Activated naive CD4-positive, alpha-beta T cell treated with anti-CD3 and anti-CD28 coated beads for 36 hours (primary cell): ENCODE data around the gene TSPAN32. TPM values are rescaled to one million over a fixed set of nuclear protein-coding genes. Genes with fewer than 3 reads are reported as not detected.

Experiments
- CTCF ChIA-PET: fragments of 350-600 bp; sonication (Branson Sonifier 250); formaldehyde crosslinking; loops from one replicate; lab custom pipeline; 2021; ENCODE audit warnings: antibody characterized with exemption; lab: Charles Lee
- DNase-seq: peaks from one replicate; pipeline ENCODE4 v3.0.0-alpha.2; 2020
- H3K27ac Mint-ChIP-seq: one replicate; pipeline ENCODE4 v1.8.0; 2021; ENCODE audit warnings: mild to moderate bottlenecking, mixed read lengths
- H3K27me3 Mint-ChIP-seq: one replicate; pipeline ENCODE4 v1.8.0; 2021; ENCODE audit warnings: low read depth, mixed read lengths
- H3K36me3 Mint-ChIP-seq: one replicate; pipeline ENCODE4 v1.8.0; 2021; ENCODE audit warnings: low read depth, mixed read lengths
- H3K4me1 Mint-ChIP-seq: one replicate; pipeline ENCODE4 v1.8.0; 2021; ENCODE audit warnings: low read depth, mixed read lengths
- H3K4me3 Mint-ChIP-seq: one replicate; pipeline ENCODE4 v1.8.0; 2021; ENCODE audit warnings: mild to moderate bottlenecking, moderate library complexity, mixed read lengths
- H3K9me3 Mint-ChIP-seq: one replicate; pipeline ENCODE4 v1.8.0; 2021; ENCODE audit warnings: mixed read lengths
- intact Hi-C: fragments of 100-400 bp; cut with micrococcal nuclease; formaldehyde crosslinking; loops from one replicate; pipeline ENCODE4 v1.15.1; 2023
- total RNA-seq, 2 experiments: library from RNA; stranded (reverse); gene quantifications; one replicate each; pipeline ENCODE4 v1.2.3, GENCODE V29; 2021

The TSPAN32 gene
- total RNA-seq, 2 experiments from 2014 or later = 5.0 to 5.3 TPM

DNA sequence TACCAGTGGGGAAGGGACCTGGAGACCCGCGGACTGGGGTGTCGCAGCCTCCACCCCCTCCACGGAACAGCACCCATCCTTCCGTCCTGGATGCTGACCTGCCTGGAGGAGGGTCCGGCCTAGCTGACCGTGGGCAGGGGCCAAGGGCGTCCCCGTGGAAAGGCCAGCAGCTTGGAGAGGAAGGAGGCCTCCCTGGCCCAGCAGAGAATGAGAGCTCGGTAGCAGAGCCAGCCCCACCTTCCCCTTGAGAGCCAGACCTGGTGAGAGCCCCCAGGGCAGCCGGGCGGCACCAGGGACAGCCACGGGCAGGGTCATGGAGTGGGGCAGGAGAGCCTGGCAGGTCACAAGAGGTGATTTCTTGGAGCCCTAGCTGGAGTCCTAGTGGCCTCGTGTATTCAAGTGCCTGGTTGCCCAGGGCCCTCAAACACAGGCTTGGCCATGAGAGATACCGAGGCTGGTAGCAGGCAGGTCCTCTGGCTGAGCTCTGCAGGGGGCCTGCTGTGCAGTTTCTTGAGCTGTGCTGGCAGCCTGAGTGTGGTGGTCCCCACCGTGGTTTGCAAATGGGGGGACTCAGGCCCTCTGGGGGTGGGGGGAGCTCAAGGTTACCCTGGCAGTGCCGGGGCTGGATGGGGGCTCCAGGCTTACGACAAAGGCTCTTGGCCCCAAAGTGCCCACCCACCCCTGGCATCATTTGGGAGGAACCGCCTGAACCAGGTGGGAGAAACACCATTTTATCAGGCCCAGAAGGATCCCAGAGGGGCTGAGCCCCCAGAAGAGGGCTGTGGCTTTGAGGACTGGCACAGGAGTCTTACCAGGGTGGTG is 7.6 kb downstream of the TSPAN32 start:
- Mint-ChIP-seq H3K36me3 (no peaks in the 10 kb centered on the region), H3K27me3 (no peaks in the 10 kb centered on the region), H3K9me3 (no peaks in the 10 kb centered on the region), H3K27ac (no peak overlapping the region), H3K4me1 (peaks cover 21% of the 10 kb centered on the region), H3K4me3 (no peak overlapping the region)
- CTCF ChIA-PET = interaction anchor here (1.2 to 2.4 kb wide), 2 partner anchors 111 to 114 kb away, joined by 3 to 7 read pairs; no protein-coding TSS in a partner anchor
- intact Hi-C loops = no loop called here
- no peak for DNase-seq

DNA sequence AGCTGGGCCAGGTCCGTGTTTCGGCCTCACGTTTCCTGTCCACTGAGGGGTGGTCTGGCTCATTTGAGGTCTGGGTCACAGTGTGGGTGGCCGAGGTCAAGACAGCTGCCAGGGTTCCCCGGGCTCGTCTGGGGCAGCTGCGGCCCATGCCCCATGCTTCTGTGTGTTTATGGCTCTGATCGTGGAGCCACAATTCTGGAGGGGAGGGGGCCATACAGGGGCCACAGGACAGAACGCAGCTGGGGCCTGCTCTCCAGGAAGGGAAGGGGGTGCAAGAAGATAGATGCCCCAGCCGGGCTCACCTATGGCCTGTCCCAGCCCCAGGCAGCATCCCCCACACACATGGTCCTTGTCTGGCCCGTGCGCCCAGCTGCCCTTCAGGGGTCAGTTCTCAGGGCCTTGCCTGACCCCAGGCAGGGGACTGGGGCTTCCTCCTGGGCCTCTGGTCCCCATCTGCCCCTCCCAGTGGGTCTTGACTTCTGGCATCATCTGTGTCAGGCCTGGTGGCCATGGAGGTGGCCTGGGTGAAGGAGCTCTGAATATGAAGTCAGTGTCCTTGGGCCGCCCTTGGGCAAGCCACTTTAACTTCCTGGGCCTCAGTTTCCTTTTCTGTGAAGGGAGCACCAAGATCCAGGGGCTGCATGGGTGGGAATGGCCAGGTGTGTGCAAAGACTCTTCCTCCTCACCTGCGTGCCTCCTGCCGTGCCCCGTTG is 8.4 kb downstream of the TSPAN32 start:
- Mint-ChIP-seq H3K4me3 (no peak overlapping the region), H3K36me3 (no peaks in the 10 kb centered on the region), H3K4me1 (peaks cover 16% of the 10 kb centered on the region), H3K27ac (no peak overlapping the region), H3K9me3 (no peaks in the 10 kb centered on the region), H3K27me3 (no peaks in the 10 kb centered on the region)
- no peak for DNase-seq
- intact Hi-C loops = no loop called here
- CTCF ChIA-PET = interaction anchor here (1.2 to 2.4 kb wide), 2 partner anchors 110 to 115 kb away, joined by 3 to 7 read pairs; no protein-coding TSS in a partner anchor

DNA sequence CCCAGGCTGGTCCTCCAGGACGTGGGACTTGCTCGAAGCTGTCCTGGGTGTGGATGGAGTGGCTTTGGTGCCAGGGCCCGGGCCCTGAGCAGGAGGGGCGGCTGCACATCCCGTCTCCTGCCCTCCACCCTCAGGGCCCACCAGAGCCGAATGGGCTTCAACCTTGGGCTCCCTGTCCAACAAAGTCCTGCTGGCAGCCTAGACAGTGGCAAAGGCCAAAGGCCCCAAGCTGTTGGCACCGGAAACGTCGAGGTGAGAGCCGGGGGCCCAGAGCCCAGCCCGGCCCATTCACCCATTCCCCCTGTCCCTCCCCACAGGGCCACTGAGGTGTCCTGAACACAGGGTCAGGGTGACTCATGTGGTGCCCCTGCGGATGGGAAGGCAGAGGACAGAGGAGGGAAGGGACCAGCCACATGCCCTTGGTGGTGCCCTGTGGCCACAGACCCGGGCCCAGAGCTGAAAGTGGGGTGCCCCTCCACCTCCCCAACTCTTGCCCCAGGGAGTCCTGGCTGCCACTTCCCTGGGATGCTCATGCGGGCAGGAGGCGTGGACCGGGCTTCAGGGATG is 9.1 kb downstream of the TSPAN32 start:
- CTCF ChIA-PET = interaction anchor here (1.2 to 2.4 kb wide), 2 partner anchors 110 to 116 kb away, joined by 3 to 7 read pairs; no protein-coding TSS in a partner anchor
- H3K27me3 Mint-ChIP-seq = no peaks in the 10 kb centered on the region
- H3K4me3 Mint-ChIP-seq = no peak overlapping the region
- H3K27ac Mint-ChIP-seq = no peak overlapping the region
- H3K36me3 Mint-ChIP-seq = no peaks in the 10 kb centered on the region
- peaks cover 11% of the 10 kb centered on the region for H3K4me1 Mint-ChIP-seq
- H3K9me3 Mint-ChIP-seq = no peaks in the 10 kb centered on the region
- DNase-seq = no peak
- intact Hi-C loops = no loop called here

DNA sequence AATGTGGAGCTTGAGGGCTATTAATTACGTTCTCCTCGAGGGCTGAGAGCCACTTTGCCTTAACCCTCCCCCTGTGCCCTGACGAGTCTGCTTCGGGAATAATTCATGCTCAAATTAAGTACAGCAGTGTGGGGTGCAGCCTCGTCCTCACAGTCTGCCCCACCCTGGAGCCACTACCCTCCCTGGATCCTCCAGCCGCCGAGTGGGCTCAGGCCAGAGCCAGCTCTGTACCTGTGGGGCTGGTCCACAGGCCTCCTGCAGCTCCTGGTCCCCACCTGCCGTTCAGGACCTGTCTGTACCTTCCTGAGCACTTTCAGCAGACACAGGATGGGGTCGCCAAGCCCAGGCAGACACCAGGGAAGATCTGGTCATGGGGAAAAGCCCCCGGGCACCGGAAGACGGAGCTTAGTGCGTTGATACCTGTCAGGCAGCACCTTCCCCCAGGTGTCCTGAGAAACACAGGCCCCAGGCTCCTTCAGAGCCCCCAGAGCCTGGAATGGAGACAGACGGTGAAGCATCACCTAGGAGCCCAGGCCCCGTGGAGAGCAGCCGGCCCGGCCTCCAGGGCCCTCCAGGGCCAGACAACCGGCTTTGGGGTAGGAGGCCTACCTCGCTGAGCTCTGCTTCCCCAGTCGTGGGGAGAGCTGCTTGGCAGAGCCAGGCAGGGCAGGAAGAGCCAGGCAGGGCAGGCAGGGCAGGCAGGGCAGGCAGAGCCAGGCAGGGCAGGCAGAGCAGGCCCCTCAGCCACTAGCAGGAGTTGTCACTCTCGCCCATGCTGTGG is 9.7 kb downstream of the TSPAN32 start:
- no peaks in the 10 kb centered on the region for H3K27me3 Mint-ChIP-seq
- intact Hi-C loops = no loop called here
- H3K4me1 Mint-ChIP-seq = peaks cover 4% of the 10 kb centered on the region
- H3K4me3 Mint-ChIP-seq = no peak overlapping the region
- no peak for DNase-seq
- H3K9me3 Mint-ChIP-seq = no peaks in the 10 kb centered on the region
- CTCF ChIA-PET = interaction anchor here (2.4 kb wide), 1 partner anchor 109 kb away, joined by 7 read pairs; no protein-coding TSS in a partner anchor
- H3K36me3 Mint-ChIP-seq = no peaks in the 10 kb centered on the region
- H3K27ac Mint-ChIP-seq = no peak overlapping the region

DNA sequence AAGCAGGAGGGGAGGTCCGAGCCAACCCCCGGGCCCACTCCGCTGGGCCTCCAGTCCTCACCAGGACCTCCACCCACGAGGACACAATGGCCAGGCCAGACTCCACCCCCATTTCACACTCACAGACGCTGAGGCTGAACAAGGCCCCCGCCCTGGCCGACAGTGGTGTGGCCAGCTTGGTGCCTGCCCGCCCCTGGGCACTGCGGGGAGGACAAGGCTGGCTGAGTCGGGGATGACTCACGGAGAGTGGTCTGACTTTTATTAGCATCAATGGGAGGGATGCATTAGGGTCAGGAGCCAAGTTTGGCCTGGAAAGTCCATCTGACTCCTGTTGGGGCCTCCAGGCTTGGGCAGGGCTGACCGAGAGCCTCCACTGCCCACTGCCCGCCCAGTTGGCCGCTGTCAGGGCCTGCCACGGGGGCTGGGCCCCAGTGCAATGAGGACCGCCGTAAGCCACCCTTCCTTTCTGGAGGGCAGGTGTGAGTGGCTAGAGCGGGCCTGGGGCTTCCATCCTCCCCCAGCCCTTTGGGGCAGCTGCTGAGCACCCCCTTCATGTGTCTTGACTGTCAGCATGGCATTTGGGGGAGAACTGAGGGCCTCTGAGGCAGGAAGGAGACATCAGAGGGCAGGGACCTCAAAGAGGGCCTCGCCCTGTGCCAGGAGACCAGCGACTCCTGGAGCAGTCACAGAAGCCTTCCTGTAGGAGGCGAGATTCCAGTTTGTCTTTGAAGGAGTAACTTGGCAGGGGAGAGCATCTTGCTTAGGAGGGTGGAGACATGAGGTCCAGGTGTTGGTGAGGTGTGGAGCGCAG is 10.6 kb downstream of the TSPAN32 start:
- H3K27me3 Mint-ChIP-seq = no peaks in the 10 kb centered on the region
- H3K4me3 Mint-ChIP-seq = no peak overlapping the region
- no peak overlapping the region for H3K27ac Mint-ChIP-seq
- H3K36me3 Mint-ChIP-seq = no peaks in the 10 kb centered on the region
- peaks cover 3% of the 10 kb centered on the region for H3K4me1 Mint-ChIP-seq
- intact Hi-C loops = no loop called here
- no peaks in the 10 kb centered on the region for H3K9me3 Mint-ChIP-seq
- no peak for DNase-seq
- CTCF ChIA-PET = interaction anchor here (1.6 kb wide), 1 partner anchor 8 kb away, joined by 6 read pairs; no protein-coding TSS in a partner anchor

DNA sequence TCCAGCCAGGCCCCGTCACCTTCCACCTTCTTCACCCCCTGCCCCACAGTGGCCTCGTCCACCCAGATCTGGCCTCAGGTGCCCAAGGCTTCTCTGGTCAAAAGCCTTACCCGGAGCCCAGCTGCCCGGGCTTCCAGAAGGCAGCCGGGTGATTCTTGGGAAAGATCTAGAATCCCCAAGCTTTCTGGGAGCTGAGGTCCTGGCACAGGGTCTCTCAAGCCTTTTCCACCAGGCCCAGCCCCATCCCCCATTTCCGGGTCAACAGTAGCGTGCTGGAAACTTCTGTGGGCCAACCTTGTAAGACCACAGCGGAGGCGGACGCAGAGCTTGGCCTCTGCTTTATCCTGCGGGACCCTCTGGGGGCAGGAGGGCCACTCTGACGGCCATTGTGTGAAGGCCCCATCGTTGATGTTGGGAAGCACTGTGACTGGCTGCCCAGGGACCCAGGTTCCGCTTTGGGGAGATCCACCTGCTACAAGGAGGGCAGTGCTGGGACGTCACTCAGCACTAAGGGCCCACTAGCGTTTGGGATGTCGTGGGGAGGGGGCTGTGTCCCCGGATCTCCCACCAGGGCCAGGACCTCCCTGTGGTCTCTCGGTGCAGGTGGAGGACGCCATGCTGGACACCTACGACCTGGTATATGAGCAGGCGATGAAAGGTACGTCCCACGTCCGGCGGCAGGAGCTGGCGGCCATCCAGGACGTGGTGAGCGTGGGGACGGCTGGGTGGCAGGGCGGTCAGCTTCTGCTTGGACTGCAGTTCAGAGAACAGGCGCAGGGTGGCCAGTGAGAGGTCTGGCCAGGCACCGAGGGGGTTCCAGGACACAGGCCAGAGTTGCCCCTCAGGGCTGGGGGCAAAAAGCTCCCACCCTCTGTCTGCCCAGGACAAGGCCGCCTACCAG is 11.5 kb downstream of the TSPAN32 start:
- intact Hi-C loops = no loop called here
- H3K9me3 Mint-ChIP-seq = no peaks in the 10 kb centered on the region
- DNase-seq = no peak
- no peaks in the 10 kb centered on the region for H3K27me3 Mint-ChIP-seq
- no peaks in the 10 kb centered on the region for H3K4me1 Mint-ChIP-seq
- H3K27ac Mint-ChIP-seq = no peak overlapping the region
- H3K4me3 Mint-ChIP-seq = no peak overlapping the region
- CTCF ChIA-PET = interaction anchor here (0.8 to 1.6 kb wide), 2 partner anchors 9 to 107 kb away, joined by 3 to 6 read pairs; no protein-coding TSS in a partner anchor
- no peaks in the 10 kb centered on the region for H3K36me3 Mint-ChIP-seq

DNA sequence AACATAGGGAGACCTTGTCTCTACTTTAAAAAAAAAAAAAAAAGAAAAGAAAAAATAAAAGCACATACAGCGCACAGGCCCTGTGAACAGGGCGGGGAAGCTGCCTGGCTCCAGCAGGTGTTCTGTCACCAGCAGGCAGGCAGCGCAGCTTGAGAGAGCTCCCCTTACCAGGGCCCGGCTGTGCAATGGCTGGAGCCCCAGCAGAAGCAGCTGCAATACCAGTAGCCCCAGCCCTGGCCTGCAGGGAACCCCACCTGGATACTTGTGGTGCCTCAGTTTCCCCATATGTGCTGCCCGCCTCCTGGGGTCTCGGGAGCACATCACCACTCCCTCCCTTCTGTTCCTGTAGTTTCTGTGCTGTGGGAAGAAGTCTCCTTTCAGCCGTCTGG is 12.3 kb downstream of the TSPAN32 start:
- Mint-ChIP-seq H3K4me1 (no peaks in the 10 kb centered on the region), H3K36me3 (no peaks in the 10 kb centered on the region), H3K4me3 (no peak overlapping the region), H3K9me3 (no peaks in the 10 kb centered on the region), H3K27ac (no peak overlapping the region), H3K27me3 (no peaks in the 10 kb centered on the region)
- no peak for DNase-seq
- intact Hi-C loops = no loop called here
- CTCF ChIA-PET = interaction anchor here (0.8 to 1.6 kb wide), 3 partner anchors 9 to 106 kb away, joined by 3 to 6 read pairs (median 5); no protein-coding TSS in a partner anchor

DNA sequence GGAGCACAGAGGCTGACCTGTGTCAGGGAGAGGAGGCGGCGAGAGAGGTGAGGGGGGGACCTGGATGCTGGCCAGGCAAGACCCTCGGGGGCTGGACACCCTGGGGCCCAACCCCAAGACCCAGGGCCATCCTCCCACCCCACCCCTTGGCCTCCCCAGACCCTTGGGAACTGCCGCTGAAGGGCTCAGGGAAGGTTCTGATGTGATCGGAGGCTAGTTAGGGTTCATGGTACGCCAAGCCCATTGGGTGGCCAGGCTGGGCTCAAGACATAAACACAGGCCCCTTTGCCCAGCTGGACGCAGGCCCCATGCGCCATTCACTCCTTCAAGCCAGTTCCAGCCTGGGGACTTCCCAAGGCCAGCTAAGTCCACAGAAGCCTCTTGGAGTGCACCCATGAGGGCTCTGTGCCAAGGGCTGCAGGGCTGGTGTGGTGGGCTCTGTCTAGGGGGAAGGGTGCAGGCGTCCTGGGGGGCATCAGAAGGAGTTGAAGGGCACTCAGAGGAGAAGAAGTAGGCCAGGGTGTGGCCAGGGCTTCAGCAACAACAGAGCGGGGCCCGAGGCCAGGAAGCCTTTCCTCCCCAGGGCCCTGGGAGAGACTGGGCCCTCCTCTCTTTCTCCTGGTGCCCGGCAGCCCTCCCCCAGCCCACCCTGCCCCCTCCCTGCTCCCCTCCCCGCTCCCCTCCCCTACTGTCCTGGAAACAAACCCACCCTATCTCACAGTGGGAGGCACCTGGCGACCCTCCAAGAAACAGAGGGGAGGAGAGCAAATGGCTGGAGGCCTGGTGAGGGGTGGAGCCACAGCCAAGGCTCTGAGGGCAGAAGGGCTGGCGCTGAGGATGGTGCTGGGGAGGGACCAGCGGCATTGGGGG is 12.9 kb downstream of the TSPAN32 start:
- no peaks in the 10 kb centered on the region for H3K4me1 Mint-ChIP-seq
- CTCF ChIA-PET = interaction anchor here (0.9 kb wide), 1 partner anchor 9 kb away, joined by 5 read pairs; no protein-coding TSS in a partner anchor
- intact Hi-C loops = no loop called here
- H3K36me3 Mint-ChIP-seq = no peaks in the 10 kb centered on the region
- H3K9me3 Mint-ChIP-seq = no peaks in the 10 kb centered on the region
- no peak overlapping the region for H3K27ac Mint-ChIP-seq
- no peak for DNase-seq
- no peak overlapping the region for H3K4me3 Mint-ChIP-seq
- H3K27me3 Mint-ChIP-seq = no peaks in the 10 kb centered on the region

DNA sequence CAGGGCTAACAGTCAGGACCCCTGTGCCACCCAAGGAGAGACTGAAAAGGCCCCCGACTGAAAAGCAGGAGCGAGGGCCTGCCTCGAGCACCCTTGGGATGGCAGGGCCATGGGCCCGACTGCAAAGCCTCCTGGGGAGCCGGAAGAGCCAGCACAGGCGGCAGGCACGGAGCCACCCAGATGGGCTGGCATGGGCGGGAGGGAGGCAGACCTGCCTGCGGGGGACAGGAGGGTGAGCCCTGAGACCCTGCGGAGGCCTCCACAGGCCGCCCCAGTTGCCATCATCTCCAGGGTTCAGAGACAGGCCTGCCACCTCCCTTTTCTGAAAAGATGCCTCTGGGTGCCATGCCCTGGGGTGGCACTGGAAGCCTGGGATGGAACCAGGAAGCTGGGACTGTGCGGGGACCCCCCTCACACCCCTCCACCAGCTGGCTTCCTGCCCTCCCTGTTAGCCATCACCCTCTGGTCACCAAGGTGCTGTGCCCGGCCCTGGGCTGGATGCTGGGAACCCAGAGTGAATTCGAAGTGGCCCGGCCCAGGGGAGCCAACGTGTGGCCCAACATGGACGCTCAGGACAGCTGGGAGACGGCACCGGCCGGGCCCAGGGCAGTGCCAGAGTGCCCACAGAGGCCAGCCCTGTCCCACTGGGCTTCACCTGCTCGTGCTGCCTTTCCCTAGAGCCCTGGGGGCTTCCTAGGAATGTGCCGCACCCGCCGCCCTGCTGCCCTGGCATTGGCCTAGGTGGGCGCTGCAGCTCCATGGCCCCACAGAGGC is 13.8 kb downstream of the TSPAN32 start:
- no peaks in the 10 kb centered on the region for H3K9me3 Mint-ChIP-seq
- H3K36me3 Mint-ChIP-seq = no peaks in the 10 kb centered on the region
- CTCF ChIA-PET = interaction anchor here (1.3 to 1.5 kb wide), 2 partner anchors 9 to 11 kb away, joined by 3 to 5 read pairs; no protein-coding TSS in a partner anchor
- DNase-seq = no peak
- H3K27ac Mint-ChIP-seq = no peak overlapping the region
- H3K27me3 Mint-ChIP-seq = no peaks in the 10 kb centered on the region
- no peaks in the 10 kb centered on the region for H3K4me1 Mint-ChIP-seq
- intact Hi-C loops = no loop called here
- H3K4me3 Mint-ChIP-seq = no peak overlapping the region
